ENCODE data around the gene ACTN1. TPM values are rescaled to one million over a fixed set of nuclear protein-coding genes. Genes with fewer than 3 reads are reported as not detected.

ACTN1 gene
- total and polyA plus RNA-seq, 2 of the 8 experiments (the other 6 are each of a cell fraction or from before 2014, with no cell fraction given) = 236 to 262 TPM

- Histone ChIP-seq H2AFZ (ENCODE audit: low read length) (no peak overlapping the region), H2BK120ac (replicated peaks; ENCODE audit: low read depth, low read length) (no peak overlapping the region), H3K9me3 (ENCODE audit: insufficient read depth in 2 of 2, low read depth in 1 of 2, low read length in 1 of 2) (no peaks in the 10 kb centered on the region), H3K56ac (replicated peaks; ENCODE audit: insufficient read length, low read depth, low read length) (no peak overlapping the region), H4K8ac (ENCODE audit: extremely low read depth, insufficient read depth, low read length) (no peak overlapping the region), H3K14ac (ENCODE audit: insufficient read length) (no peak overlapping the region), H3K27ac (ENCODE audit: low read depth, low read length) (no peak overlapping the region), H3K79me1 (ENCODE audit: low read depth, low read length) (no peaks in the 10 kb centered on the region), H3K4me3 (ENCODE audit: extremely low read depth in 1 of 4, insufficient read depth in 2 of 4, low read depth in 3 of 4, low read length in 4 of 4) (no peak overlapping the region), H3K4me2 (ENCODE audit: insufficient read depth in 1 of 2, low read depth in 2 of 2, low read length in 2 of 2) (no peak overlapping the region), H3K18ac (ENCODE audit: extremely low read depth, low read length) (no peak overlapping the region), H2BK20ac (ENCODE audit: low read length) (no peak overlapping the region), H4K20me1 (replicated peaks in 1 of 2; ENCODE audit: control insufficient read depth in 1 of 2, insufficient read depth in 2 of 2, low read length in 2 of 2) (peaks cover 0 to 9% of the 10 kb centered on the region in 2 experiments), H2BK12ac (ENCODE audit: low read depth, low read length) (no peak overlapping the region), H3K36me3 (ENCODE audit: control insufficient read depth in 2 of 4, insufficient read depth in 4 of 4, low read length in 3 of 4) (peaks cover 39 to 87% (median 80%) of the 10 kb centered on the region in 4 experiments), H4K91ac (replicated peaks; ENCODE audit: insufficient read length, low read length) (no peak overlapping the region), H3K23ac (ENCODE audit: insufficient read length) (no peak overlapping the region), H4K5ac (ENCODE audit: insufficient read length, low read depth, low read length) (no peak overlapping the region), H3K27me3 (replicated peaks in 1 of 4; ENCODE audit: control insufficient read depth in 3 of 4, extremely low read depth in 1 of 4, insufficient read depth in 3 of 4, low read length in 3 of 4) (no peaks in the 10 kb centered on the region), H3K9ac (replicated peaks in 1 of 4; ENCODE audit: extremely low read depth in 1 of 4, low read depth in 3 of 4, low read length in 3 of 4) (no peak overlapping the region), H3K4ac (replicated peaks; ENCODE audit: insufficient read length, low read depth, low read length) (no peak overlapping the region), H2BK15ac (ENCODE audit: low read length) (no peak overlapping the region), H3K23me2 (ENCODE audit: low read depth, low read length) (no peaks in the 10 kb centered on the region), H2BK5ac (ENCODE audit: low read depth, low read length) (no peak overlapping the region), H3K4me1 (replicated peaks in 1 of 4; ENCODE audit: control insufficient read depth in 3 of 4, insufficient read depth in 4 of 4, low read length in 3 of 4) (no peaks in the 10 kb centered on the region), H2AK5ac (ENCODE audit: low read depth, low read length) (no peak overlapping the region), H3K79me2 (ENCODE audit: control insufficient read depth in 1 of 2, insufficient read depth in 2 of 2, low read length in 2 of 2) (no peaks in the 10 kb centered on the region)
- no peak for TF ChIP-seq TEAD4 (IDR thresholded peaks at IDR 0.05; ENCODE audit: low read depth, low read length)
- no peak for TF ChIP-seq TAF7 (optimal IDR thresholded peaks at IDR 0.05; ENCODE audit: borderline replicate concordance, low read depth, low read length)
- TF ChIP-seq JUN (IDR thresholded peaks at IDR 0.05; ENCODE audit: low read depth, low read length) = no peak
- TF ChIP-seq SIRT6 (IDR thresholded peaks at IDR 0.05; ENCODE audit: low read length) = no peak
- TF ChIP-seq KDM1A (IDR thresholded peaks at IDR 0.05; ENCODE audit: borderline replicate concordance, low read length) = no peak
- TF ChIP-seq KDM5A (IDR thresholded peaks at IDR 0.05; ENCODE audit: low read length) = no peak
- ChIA-PET CTCF (ENCODE audit: partially characterized antibody) (interaction anchor here (0.9 to 2.1 kb wide), 4 partner anchors 10 to 36 kb away, joined by 3 to 5 read pairs (median 4); no protein-coding TSS in a partner anchor), POLR2A (ENCODE audit: partially characterized antibody) (interaction anchor here (1.4 kb wide), 1 partner anchor 10 kb away, joined by 3 read pairs; no protein-coding TSS in a partner anchor)
- 94% methylated on average over 13 of the region's 13 CpGs; no CpG with 5 or more reads in 1 of the 2 experiments for WGBS, 2 experiments (ENCODE audit: extremely low coverage in 1 of 2, insufficient coverage in 1 of 2, insufficient read length in 1 of 2, insufficient replicate concordance in 2 of 2, low coverage in 1 of 2, low lambda C conversion rate in 2 of 2, missing lambda C conversion rate in 1 of 2)
- DNase-seq (ENCODE audit: low read depth in 1 of 2, low spot score in 2 of 2) (no peak), FAIRE-seq (no peak)
These were observed 99.1 kb downstream of the ACTN1 start for GRCh38 chr14:68879841-68880575.

Measured in H1 (cell line).